ENCODE results near the gene HOXD1.

The HOXD1 gene

GRCh38 chr2:176149481-176149938, 39.0 kb upstream of the HOXD1 start:
- no peak for DNase-seq (ENCODE audit: low read depth)
- TF ChIP-seq CTCF (IDR thresholded peaks at IDR 0.05; ENCODE audit: low read depth, low read length, missing control alignments): no peak
- in situ Hi-C loops (cut with HindIII; ENCODE audit: low sequenced_read_pairs): no loop called here
- H3K4me3 ChIP-seq (ENCODE audit: low read depth, low read length): no peak overlapping the region

- in situ Hi-C loops (cut with HindIII; ENCODE audit: low sequenced_read_pairs): no loop called here
- DNase-seq (ENCODE audit: low read depth): no peak
- no peak overlapping the region for H3K4me3 ChIP-seq (ENCODE audit: low read depth, low read length)
- TF ChIP-seq CTCF (IDR thresholded peaks at IDR 0.05; ENCODE audit: low read depth, low read length, missing control alignments): no peak
Observed at GRCh38 chr2:176149939-176150583, 38.4 kb upstream of the HOXD1 start.

DNA sequence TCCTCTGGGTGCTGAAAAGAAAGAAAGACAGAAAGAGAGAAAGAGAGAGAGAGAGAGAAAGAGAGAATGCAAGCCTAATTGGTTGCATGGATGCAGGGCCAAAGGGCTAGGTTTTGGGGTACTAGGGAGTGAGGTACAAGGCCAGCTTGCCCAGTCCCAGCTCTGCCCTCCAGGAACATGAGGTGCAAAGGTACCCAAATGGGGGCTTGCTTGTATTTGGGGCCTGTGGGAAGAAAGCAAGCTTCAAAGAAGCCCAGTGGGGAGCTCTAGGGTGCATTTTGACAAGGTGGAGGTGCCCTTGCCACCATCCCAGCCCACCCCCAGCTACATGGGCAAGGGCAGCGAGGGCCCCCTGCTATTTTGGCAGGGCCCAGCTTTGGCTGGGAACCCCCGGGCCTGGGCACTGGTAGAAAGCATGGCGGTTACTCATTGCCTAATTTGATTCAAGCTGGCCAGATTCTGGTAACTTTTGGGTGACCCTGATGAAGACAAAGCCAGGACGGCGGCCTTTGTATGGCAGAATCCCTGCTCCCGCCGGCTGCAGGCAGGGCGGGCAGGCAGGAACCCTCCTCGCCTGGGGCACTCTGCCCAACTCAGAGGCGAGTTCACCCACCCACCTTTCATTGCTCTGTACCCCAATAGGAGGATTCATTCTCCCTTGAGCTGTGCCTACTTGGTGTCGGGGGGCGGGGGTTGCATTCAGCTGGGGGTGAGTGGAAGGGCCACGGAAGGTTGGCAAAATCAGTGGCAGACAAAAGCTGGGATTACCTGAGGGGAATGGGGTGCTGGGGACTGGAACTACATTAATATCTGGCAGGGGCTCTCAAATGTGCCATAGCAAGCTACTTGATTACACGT, 37.7 kb upstream of the HOXD1 start:
- TF ChIP-seq CTCF (IDR thresholded peaks at IDR 0.05; ENCODE audit: low read depth, low read length, missing control alignments): no peak
- no peak for DNase-seq (ENCODE audit: low read depth)
- in situ Hi-C loops (cut with HindIII; ENCODE audit: low sequenced_read_pairs): no loop called here
- no peak overlapping the region for H3K4me3 ChIP-seq (ENCODE audit: low read depth, low read length)

DNA sequence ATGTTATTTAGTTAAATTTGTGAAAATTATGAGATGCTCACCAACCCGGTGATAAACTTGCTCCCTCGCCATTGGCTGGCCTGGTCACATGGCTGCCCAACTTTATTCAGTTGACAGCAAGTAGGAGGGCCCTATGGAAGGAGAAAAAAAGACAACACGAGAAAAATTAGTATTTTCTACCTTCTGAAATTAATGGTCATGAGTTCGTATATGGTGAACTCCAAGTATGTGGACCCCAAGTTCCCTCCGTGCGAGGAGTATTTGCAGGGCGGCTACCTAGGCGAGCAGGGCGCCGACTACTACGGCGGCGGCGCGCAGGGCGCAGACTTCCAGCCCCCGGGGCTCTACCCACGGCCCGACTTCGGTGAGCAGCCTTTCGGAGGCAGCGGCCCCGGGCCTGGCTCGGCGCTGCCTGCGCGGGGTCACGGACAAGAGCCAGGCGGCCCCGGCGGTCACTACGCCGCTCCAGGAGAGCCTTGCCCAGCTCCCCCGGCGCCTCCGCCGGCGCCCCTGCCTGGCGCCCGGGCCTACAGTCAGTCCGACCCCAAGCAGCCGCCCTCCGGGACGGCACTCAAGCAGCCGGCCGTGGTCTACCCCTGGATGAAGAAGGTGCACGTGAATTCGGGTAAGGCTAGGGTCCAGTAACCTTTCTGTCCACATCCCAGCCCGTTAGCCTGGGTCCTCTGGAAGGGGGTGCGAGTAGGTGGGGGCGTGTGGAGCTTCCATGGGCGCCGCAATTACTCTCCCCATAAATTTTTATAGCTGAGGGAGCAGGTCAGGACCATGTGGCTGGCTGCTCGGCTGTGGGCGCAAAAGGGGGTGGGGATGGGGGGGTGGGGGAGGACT, 36.8 kb upstream of the HOXD1 start, which contains the start of gene HOXD4:
TSS of gene HOXD4 (plus strand) at position 109 of the 846 bp plus-strand sequence. CDS start at position 193, 84 bp downstream.
- DNase-seq (ENCODE audit: low read depth): no peak
- no peak for TF ChIP-seq CTCF (IDR thresholded peaks at IDR 0.05; ENCODE audit: low read depth, low read length, missing control alignments)
- in situ Hi-C loops (cut with HindIII; ENCODE audit: low sequenced_read_pairs): no loop called here
- peak within 1 kb of the TSS; percentile 41 for H3K4me3 ChIP-seq (ENCODE audit: low read depth, low read length)

DNA sequence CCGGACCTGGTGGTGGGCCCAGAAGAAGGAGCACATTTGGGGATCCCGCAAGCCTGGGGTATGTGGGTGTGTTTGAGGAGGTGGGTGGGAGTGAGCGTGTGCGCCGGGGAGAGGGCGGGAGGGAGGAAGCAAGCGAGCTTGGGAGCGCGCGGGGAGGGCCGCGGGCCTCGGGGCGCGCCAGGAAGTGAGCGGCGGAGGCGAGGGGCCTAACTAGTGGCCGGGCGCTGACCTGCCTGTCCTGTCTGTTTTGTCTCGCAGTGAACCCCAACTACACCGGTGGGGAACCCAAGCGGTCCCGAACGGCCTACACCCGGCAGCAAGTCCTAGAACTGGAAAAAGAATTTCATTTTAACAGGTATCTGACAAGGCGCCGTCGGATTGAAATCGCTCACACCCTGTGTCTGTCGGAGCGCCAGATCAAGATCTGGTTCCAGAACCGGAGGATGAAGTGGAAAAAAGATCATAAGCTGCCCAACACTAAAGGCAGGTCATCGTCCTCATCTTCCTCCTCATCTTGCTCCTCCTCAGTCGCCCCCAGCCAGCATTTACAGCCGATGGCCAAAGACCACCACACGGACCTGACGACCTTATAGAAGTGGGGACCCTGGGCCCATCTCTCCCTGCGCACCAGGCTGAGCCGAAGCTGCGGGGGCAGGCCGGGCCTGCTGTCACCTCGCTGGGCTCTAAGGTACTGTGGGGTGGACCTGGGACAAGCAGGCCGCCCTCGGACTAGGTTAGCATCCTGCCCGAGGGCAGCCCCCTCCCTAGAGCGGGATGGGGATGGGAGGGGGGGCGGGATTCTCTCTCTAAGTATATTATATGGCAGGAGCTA, 35.9 kb upstream of the HOXD1 start:
- in situ Hi-C loops (cut with HindIII; ENCODE audit: low sequenced_read_pairs): no loop called here
- no peak for TF ChIP-seq CTCF (IDR thresholded peaks at IDR 0.05; ENCODE audit: low read depth, low read length, missing control alignments)
- no peak for DNase-seq (ENCODE audit: low read depth)
- peak overlapping the region; percentile 41 for H3K4me3 ChIP-seq (ENCODE audit: low read depth, low read length)

All from astrocyte of the cerebellum (primary cell).